Measurements from ENCODE around the gene MACF1. TPM values are rescaled to one million over a fixed set of nuclear protein-coding genes. Genes with fewer than 3 reads are reported as not detected.

The MACF1 gene
- total RNA-seq, 1 experiment from 2014 or later: 35.9 TPM

DNA sequence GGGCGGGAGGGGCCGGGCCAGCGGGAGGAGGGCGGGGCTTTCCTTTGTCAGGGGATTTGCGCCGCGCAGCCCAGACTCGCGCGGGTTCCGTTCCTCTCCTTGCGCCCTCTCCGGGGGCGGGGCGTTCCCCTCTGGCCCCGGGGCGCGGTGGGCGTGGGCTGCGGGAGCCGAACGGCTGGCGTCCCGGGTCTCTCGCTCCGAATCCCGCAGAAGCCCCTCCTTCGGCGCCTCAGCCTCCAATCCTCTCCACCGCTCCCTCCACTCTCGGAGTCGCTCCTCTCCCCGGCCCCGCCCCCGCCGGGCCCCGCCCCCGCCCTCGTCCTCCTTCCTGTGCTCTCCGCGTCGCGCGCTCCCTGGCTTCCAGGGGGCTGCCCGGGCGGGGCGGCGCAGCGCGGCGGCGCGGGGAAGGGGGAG lies 204.2 kb downstream of the MACF1 start:
- peak; percentile 85 for DNase-seq (ENCODE audit: extremely low read depth, low read depth)

- DNase-seq (ENCODE audit: extremely low read depth, low read depth): no peak
Measured at GRCh38 chr1:39409055-39409816, 204.7 kb downstream of the MACF1 start.

DNA sequence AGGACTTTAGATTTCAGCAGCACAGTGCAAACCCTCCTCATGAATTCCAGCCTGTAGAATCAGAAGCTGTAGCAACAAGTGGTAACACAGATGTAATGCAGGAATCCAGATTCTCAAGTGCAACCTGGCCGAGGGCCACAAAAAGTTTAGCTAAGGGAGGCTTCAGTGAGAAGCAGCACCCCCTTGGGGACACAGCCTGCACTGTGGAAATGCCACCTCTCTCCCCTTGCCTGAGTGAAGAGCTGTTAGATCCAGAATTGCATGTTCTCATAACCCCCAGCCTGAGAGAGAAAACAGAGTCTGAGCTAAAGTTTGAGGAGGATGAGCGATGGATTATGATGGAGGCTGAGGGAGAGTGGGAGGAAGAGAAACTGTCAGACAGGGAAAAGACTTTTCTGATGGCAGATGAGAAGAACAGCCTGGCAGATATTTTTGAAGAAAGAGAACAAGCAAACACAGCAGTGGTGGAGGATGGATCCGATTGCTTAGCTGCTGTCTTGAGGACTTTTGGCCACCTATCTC lies 206.5 kb downstream of the MACF1 start:
- DNase-seq (ENCODE audit: extremely low read depth, low read depth): peak; percentile 64

DNA sequence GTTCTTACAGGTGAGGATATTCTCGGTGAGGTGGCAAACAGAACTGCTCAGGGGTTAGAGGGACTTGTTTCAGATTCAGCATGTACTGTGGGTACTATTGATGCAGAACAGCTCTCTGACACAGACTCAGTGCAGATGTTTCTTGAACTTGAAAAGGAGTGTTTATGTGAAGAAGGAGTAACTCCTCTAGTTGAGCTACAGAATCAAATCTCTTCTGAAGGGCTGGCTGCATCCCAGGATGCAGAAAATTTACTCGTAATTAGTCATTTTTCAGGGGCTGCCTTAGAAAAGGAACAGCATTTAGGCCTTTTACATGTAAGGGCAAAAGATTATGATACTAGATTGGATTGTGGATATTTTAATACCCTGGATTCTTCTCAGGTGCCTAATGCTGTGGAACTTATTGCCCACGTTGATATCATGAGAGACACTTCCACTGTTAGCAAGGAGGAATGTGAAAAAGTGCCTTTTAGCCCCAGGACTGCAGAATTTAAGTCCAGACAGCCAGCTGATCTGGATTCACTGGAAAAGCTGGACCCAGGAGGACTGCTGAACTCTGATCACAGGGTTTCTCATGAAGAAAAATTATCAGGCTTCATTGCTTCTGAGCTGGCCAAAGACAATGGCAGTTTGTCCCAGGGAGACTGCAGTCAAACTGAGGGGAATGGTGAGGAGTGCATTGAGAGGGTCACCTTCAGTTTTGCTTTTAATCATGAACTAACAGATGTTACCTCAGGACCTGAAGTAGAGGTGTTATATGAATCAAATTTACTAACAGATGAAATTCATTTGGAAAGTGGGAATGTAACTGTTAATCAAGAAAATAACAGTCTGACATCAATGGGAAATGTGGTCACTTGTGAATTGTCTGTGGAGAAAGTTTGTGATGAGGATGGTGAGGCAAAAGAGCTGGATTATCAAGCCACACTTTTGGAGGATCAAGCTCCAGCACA lies 207.3 kb downstream of the MACF1 start:
- no peak for DNase-seq (ENCODE audit: extremely low read depth, low read depth)

- DNase-seq (ENCODE audit: extremely low read depth, low read depth): no peak
Measured at GRCh38 chr1:39412892-39413291, 208.4 kb downstream of the MACF1 start.

GRCh38 chr1:39413902-39414528 lies 209.5 kb downstream of the MACF1 start:
- no peak for DNase-seq (ENCODE audit: extremely low read depth, low read depth)

DNA sequence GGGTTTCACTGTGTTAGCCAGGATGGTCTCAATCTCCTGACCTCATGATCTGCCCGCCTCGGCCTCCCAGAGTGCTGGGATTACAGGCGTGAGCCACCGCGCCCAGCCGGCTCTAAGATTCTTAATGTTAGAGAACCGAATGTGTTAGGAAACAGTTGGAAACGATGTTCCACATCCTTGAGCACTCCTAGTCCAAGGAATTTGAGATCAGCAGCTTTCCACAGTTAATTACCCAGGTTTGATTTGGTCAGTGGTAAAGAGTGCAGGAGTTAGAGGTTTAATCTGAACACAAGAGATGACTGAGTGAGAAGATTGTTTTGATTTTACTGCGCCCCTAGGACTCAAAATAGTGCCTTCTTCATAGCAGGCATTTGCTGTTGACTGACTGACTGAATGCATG lies 211.1 kb downstream of the MACF1 start:
- DNase-seq (ENCODE audit: extremely low read depth, low read depth): no peak

DNA sequence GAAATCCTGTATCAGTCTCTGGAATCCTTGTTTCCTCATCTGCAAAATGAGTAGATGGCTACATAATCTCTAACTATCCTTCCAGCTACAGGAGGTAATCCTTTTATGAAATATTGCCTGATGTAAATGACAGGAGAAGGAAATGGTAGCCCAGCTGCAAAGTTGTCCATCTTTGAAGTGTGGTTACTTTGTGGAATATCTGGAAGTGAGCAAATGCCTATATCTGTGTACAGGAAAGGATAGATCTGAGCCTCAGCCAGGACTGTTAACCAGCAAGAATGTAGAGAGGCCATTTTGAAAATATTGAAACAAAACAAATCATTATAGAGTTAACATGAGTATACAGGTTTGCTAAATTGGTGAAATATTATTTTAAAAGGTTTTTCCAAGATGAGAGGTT lies 212.1 kb downstream of the MACF1 start:
- DNase-seq (ENCODE audit: extremely low read depth, low read depth): no peak

GRCh38 chr1:39418236-39418635 lies 213.7 kb downstream of the MACF1 start:
- no peak for DNase-seq (ENCODE audit: extremely low read depth, low read depth)

DNA sequence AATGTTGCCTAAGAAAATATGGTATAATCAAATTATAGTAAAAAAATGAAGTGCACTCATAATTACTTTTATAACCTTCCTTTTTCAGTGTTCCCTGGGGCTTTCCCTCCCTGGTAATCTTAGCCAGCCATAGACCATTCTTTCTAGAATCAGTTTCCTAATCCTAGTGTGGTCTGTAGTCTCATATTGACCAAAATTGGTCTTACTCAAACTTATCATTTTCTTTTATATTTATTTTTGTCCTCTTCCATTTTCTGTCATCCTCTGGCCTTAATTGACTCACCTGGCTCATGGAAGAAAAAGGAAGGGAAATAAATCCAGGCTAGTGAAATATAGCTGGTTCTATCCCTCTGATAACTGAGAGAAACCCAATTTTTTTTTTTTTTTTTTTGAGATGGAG lies 216.0 kb downstream of the MACF1 start:
- DNase-seq (ENCODE audit: extremely low read depth, low read depth): no peak

- no peak for DNase-seq (ENCODE audit: extremely low read depth, low read depth)
Measured at GRCh38 chr1:39422614-39423013, 218.1 kb downstream of the MACF1 start.

- no peak for DNase-seq (ENCODE audit: extremely low read depth, low read depth)
Measured at GRCh38 chr1:39425151-39425550, 220.7 kb downstream of the MACF1 start.

GRCh38 chr1:39425634-39426033 lies 221.1 kb downstream of the MACF1 start:
- DNase-seq (ENCODE audit: extremely low read depth, low read depth): no peak

DNA sequence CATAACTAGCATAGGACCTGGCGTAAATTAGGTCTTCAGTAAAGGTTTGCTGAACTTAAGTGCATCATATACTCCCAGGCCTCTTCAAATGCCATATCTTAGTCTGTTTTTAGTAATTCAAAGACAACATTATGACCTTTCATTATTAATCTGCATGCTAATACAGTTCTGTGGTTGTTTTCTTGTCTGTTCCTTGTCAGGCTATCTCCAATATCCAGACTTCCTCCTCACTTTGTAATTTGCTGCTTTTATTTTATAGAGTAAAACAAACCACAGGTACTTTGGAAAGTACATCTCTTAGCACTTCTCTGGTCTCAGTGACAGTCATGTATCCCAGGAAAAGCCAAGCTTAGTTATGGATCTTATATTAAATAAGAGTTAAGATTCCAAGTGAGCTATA lies 221.9 kb downstream of the MACF1 start:
- no peak for DNase-seq (ENCODE audit: extremely low read depth, low read depth)

- DNase-seq (ENCODE audit: extremely low read depth, low read depth): no peak
Measured at GRCh38 chr1:39427374-39427773, 222.9 kb downstream of the MACF1 start.

GRCh38 chr1:39427912-39428311 lies 223.4 kb downstream of the MACF1 start:
- DNase-seq (ENCODE audit: extremely low read depth, low read depth): no peak

DNA sequence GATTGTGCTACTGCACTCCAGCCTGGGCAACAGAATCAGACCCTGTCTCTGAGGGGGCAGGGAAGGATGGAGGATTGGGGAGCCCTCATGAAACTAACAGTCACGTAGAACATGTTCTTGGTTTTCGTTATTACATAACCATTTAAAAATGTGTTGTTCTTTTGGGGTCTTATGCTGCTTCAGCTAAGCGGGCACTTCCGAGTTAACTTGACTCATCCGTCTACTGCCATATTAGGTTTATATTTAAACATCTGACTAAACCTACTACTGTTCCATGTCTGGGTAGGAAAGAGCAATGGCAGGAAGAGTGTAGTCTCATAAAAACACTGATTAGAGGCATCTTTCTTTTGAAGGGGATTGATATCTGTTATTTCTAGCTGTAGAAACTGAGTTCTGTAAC lies 227.4 kb downstream of the MACF1 start:
- no peak for DNase-seq (ENCODE audit: extremely low read depth, low read depth)

DNA sequence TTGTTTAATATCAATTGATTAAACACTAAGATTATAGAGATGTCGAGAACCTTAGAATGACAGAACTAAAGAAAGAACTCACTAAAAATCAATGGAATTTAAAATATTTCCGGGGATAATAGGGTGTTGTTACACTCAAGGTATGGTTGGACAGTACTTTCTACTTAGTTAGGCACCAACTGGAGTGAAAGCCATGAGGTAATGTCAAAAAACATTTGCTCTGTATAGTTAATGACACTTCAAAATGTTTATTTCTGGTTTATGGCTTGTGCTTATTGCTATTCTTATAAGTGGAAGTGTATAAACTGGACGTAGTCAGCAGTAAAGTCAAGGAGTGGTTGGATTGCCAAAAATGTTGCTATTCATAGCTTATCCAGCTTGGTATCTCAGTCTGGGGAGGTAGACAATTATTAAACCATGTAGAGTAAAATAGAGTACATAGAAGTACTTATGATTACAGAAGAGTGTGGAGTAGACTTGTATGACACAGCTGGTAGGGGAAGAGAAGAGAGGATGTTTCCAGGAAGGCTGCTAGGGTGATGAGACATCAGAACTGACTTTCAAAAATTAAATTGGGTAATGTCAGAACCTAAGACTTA lies 230.4 kb downstream of the MACF1 start:
- DNase-seq (ENCODE audit: extremely low read depth, low read depth): no peak

GRCh38 chr1:39435597-39435996 lies 231.1 kb downstream of the MACF1 start:
- DNase-seq (ENCODE audit: extremely low read depth, low read depth): no peak

DNA sequence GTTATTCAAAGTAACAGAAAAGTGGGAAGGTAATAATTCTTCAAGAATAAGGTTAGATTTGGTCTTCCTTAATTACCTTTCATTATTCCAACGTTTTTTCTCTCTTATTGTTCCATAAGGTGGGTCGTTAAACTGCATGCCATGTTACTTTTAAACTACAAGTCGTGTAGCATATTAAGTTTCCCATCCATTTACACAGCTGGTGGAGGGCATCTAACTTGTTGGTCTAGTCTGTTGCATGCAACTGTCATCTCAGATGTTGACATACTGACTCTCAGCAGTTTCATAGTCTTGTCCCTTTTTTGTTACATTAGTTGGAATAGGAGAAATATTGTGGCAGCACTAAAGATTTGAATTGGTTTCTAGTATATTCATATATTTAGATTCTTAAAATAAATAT lies 232.3 kb downstream of the MACF1 start:
- DNase-seq (ENCODE audit: extremely low read depth, low read depth): no peak

DNA sequence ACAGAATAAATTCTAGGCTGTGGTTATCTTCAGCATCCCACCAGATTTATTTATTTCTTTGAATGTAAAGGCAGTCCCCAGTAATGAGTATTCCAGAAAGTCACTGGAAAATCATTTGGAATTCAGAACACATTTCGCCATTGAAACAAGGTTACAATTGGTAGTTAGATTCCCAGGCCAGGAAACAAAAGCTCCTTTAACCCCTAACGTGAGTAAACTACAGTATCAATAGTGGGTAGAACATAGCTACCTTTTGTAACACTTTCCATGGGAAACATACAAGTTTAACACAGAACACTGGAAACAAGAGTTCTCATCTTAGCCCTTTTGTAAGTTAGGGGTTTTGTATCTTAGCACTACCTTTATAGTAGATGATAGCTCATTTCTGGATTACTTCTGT lies 233.5 kb downstream of the MACF1 start:
- DNase-seq (ENCODE audit: extremely low read depth, low read depth): no peak
